ENCODE data around the gene SIM2. TPM values are rescaled to one million over a fixed set of nuclear protein-coding genes. Genes with fewer than 3 reads are reported as not detected.
A peak's percentile ranks its signal among the peaks of the same experiment; 100 is the strongest.

The SIM2 gene
- polyA plus RNA-seq, 6 donors from 2014 or later: 0.05 to 0.08 TPM; not detected in 4

- H3K4me1 Mint-ChIP-seq: no peaks in the 10 kb centered on the region
- H3K4me3 Mint-ChIP-seq: peak overlapping the region in 1 of 8 donors; percentile 16
- no peak overlapping the region for H3K27ac Mint-ChIP-seq
- no peaks in the 10 kb centered on the region for H3K27me3 Mint-ChIP-seq
- ATAC-seq (ENCODE audit: low read depth in 2 of 2): no peak
- DNase-seq: no peak
- H3K36me3 Mint-ChIP-seq: peaks cover 10 to 31% of the 10 kb centered on the region in 2 donors
- H3K9me3 Mint-ChIP-seq: no peaks in the 10 kb centered on the region
These were observed 62.8 kb downstream of the SIM2 start for GRCh38 chr21:36761685-36762084.

DNA sequence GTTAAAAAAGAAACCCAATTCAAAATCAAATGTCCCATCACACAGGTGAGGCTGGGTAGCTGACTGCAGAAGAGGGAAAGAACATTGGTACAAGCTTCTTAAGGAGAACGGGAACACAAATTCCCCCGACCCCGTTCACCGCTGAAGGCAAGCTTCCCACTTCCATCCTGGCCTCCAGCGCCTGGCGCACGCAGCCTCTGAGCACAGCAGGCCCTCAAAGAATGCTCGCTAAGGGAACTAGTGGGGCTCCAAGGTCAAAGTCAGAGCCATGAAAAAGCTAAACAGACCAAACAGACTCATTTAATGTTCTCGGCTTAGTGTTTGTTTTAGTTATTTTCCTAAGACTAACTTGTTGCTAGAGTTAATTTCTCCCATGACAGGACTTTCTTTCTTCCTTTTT, 63.7 kb downstream of the SIM2 start:
- Mint-ChIP-seq H3K27ac (no peak overlapping the region), H3K4me1 (no peaks in the 10 kb centered on the region), H3K36me3 (peaks cover 16 to 39% of the 10 kb centered on the region in 2 donors), H3K9me3 (no peaks in the 10 kb centered on the region), H3K4me3 (no peak overlapping the region), H3K27me3 (no peaks in the 10 kb centered on the region)
- ATAC-seq (ENCODE audit: low read depth in 2 of 2): no peak
- DNase-seq: no peak

- ATAC-seq (ENCODE audit: low read depth in 2 of 2) (no peak), DNase-seq (no peak)
- no peaks in the 10 kb centered on the region for H3K4me1 Mint-ChIP-seq
- H3K4me3 Mint-ChIP-seq: no peak overlapping the region
- no peaks in the 10 kb centered on the region for H3K27me3 Mint-ChIP-seq
- H3K27ac Mint-ChIP-seq: no peak overlapping the region
- H3K9me3 Mint-ChIP-seq: no peaks in the 10 kb centered on the region
- H3K36me3 Mint-ChIP-seq: peaks cover 16 to 39% of the 10 kb centered on the region in 2 donors
These were observed 64.4 kb downstream of the SIM2 start for GRCh38 chr21:36763305-36763704.

- ATAC-seq (ENCODE audit: low read depth in 2 of 2): no peak
- H3K27ac Mint-ChIP-seq: no peak overlapping the region
- H3K27me3 Mint-ChIP-seq: no peaks in the 10 kb centered on the region
- no peaks in the 10 kb centered on the region for H3K9me3 Mint-ChIP-seq
- no peak overlapping the region for H3K4me3 Mint-ChIP-seq
- DNase-seq: no peak
- peaks cover 16 to 28% of the 10 kb centered on the region in 2 donors for H3K36me3 Mint-ChIP-seq
- no peaks in the 10 kb centered on the region for H3K4me1 Mint-ChIP-seq
These were observed 66.3 kb downstream of the SIM2 start for GRCh38 chr21:36765229-36765628.

DNA sequence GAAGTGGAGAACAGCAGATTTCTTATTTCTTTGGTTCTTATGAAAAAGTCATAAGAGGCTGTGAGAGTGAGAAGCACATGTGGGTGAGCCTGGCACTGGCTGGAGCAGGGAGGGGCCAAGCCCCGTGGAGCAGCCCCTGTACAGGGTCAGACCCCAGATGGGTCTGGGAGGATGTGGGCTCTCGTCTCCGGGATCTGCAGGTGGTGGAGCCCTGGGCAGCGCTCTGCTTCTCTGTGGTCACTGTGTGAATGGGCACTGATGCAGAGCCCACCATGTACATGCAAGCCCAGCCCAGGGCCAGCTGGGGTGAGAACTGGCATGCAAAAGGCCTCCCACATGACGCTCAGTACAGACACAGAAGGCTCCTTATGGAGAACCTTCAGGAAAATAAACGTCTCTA, 67.6 kb downstream of the SIM2 start:
- H3K36me3 Mint-ChIP-seq: peaks cover 16 to 20% of the 10 kb centered on the region in 2 donors
- no peaks in the 10 kb centered on the region for H3K4me1 Mint-ChIP-seq
- DNase-seq: no peak
- no peak for ATAC-seq (ENCODE audit: low read depth in 2 of 2)
- H3K27me3 Mint-ChIP-seq: no peaks in the 10 kb centered on the region
- no peaks in the 10 kb centered on the region for H3K9me3 Mint-ChIP-seq
- H3K4me3 Mint-ChIP-seq: no peak overlapping the region
- no peak overlapping the region for H3K27ac Mint-ChIP-seq

GRCh38 chr21:36767096-36767495, 68.2 kb downstream of the SIM2 start:
- Mint-ChIP-seq H3K36me3 (peaks cover 11 to 20% of the 10 kb centered on the region in 2 donors), H3K9me3 (no peaks in the 10 kb centered on the region), H3K4me1 (no peaks in the 10 kb centered on the region), H3K27me3 (no peaks in the 10 kb centered on the region), H3K27ac (no peak overlapping the region), H3K4me3 (no peak overlapping the region)
- no peak for DNase-seq
- ATAC-seq (ENCODE audit: low read depth in 2 of 2): no peak

- Mint-ChIP-seq H3K36me3 (peaks cover 8 to 19% of the 10 kb centered on the region in 2 donors), H3K27ac (peak overlapping the region in 1 of 6 donors; percentile 17), H3K4me1 (no peaks in the 10 kb centered on the region), H3K4me3 (no peak overlapping the region), H3K9me3 (no peaks in the 10 kb centered on the region), H3K27me3 (no peaks in the 10 kb centered on the region)
- no peak for DNase-seq
- no peak for ATAC-seq (ENCODE audit: low read depth in 2 of 2)
These were observed 69.6 kb downstream of the SIM2 start for GRCh38 chr21:36768496-36768895.

DNA sequence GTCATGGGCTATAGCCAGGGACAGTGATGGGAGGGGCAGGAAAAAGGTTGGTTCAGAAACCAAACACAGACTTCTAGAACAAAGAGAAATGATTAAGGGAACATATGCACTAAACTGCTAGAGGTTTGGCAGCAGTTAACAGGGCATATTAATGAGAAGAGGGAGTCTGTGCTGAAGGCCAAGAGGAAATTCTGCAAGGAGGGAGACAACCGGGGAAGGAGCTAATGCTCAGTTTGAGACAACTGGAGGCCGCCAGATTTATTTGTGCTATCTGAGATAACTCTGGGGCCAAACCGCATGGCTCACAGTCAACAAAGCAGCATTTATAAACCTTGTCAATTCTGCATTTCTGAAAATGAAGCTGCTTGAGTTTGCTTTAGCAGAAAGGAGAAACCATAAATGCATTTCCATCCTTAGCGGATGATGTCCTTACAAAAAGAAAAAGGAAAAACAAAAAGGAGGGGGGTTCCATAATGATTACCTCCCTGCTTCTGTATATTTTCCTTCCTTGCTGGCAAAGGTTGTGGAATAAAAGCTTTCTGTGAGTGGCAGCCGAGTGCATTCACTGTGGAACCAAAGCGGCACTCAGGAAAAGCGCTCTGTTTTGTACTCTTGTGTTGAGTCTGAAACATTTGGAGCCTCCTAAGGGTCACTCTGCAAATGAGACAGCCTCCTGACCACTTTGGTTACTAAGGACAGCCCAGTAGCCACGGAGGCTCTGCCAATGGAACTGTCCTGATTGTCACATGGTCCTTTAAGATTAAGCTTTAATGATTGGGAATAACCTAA, 70.3 kb downstream of the SIM2 start:
- no peak for ATAC-seq (ENCODE audit: low read depth in 2 of 2)
- H3K36me3 Mint-ChIP-seq: peaks cover 8 to 14% of the 10 kb centered on the region in 2 donors
- H3K27ac Mint-ChIP-seq: no peak overlapping the region
- H3K27me3 Mint-ChIP-seq: no peaks in the 10 kb centered on the region
- H3K4me1 Mint-ChIP-seq: no peaks in the 10 kb centered on the region
- no peak overlapping the region for H3K4me3 Mint-ChIP-seq
- no peak for DNase-seq
- no peaks in the 10 kb centered on the region for H3K9me3 Mint-ChIP-seq

DNA sequence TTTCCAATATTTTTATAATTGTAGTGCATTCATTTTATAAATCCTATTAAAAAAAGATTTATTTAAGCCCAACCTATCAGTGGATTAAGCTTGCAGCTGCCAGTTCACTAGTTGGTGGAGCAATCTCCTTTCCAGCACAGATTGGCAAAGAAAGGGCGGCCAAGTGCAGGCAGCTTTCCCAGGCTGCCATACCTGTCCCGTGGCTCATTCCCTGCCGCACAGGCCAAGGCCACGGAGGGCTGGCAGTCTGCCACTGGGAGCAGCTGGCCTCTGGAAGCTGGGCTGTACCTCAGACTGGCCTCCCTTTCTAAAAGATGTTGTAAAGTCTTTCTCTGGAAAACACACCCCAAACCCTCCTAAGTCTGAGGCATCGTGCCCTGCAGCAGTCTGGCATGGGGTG, 74.2 kb downstream of the SIM2 start:
- no peaks in the 10 kb centered on the region for H3K4me1 Mint-ChIP-seq
- no peaks in the 10 kb centered on the region for H3K9me3 Mint-ChIP-seq
- H3K4me3 Mint-ChIP-seq: no peak overlapping the region
- no peak overlapping the region for H3K27ac Mint-ChIP-seq
- H3K27me3 Mint-ChIP-seq: no peaks in the 10 kb centered on the region
- no peak for ATAC-seq (ENCODE audit: low read depth in 2 of 2)
- no peaks in the 10 kb centered on the region for H3K36me3 Mint-ChIP-seq
- DNase-seq: no peak

DNA sequence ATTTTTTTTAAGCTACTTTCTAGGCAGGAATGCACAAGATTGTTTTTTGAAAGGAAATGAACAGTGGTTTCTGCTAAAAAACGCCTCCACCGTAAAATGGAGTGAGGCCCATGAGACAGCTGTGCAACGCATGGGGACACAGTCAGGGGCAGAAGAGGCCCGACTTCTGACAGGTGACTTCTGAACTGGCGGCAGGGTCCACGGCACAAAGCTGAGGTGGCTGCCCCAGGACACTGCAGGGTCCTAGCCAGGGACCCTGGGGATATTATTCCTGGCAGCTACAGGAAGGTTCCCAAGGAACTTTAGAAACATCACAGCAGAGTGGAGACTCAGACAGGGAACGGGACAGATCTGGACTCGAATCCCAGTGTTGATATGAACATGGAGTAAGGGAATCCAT, 75.1 kb downstream of the SIM2 start:
- H3K27ac Mint-ChIP-seq: no peak overlapping the region
- DNase-seq (no peak), ATAC-seq (ENCODE audit: low read depth in 2 of 2) (no peak)
- no peaks in the 10 kb centered on the region for H3K4me1 Mint-ChIP-seq
- H3K4me3 Mint-ChIP-seq: no peak overlapping the region
- no peaks in the 10 kb centered on the region for H3K27me3 Mint-ChIP-seq
- no peaks in the 10 kb centered on the region for H3K36me3 Mint-ChIP-seq
- no peaks in the 10 kb centered on the region for H3K9me3 Mint-ChIP-seq

- ATAC-seq (ENCODE audit: low read depth in 2 of 2): no peak
- H3K9me3 Mint-ChIP-seq: no peaks in the 10 kb centered on the region
- no peak overlapping the region for H3K4me3 Mint-ChIP-seq
- no peak for DNase-seq
- H3K4me1 Mint-ChIP-seq: no peaks in the 10 kb centered on the region
- H3K36me3 Mint-ChIP-seq: no peaks in the 10 kb centered on the region
- H3K27ac Mint-ChIP-seq: peak overlapping the region in 1 of 6 donors; percentile 84
- no peaks in the 10 kb centered on the region for H3K27me3 Mint-ChIP-seq
These were observed 78.2 kb downstream of the SIM2 start for GRCh38 chr21:36776981-36777617.

DNA sequence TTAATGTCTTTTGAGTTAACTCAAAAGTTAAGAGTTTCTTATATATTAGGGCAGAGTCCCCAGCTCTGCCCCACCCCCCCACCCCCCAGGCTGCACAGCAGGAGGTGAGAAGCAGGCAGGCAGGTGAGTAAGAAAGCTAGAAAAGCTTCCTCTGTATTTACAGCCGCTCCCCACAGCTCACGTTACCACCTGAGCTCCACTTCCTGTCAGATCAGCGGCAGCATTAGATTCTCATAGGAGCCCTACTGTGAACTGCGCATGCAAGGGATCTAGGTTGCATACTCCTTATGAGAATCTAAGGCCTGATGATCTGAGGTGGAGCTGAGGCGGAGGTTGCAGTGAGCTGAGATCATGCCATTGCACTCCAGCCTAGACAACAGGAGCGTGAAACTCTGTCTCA, 81.9 kb downstream of the SIM2 start:
- no peak for DNase-seq
- no peaks in the 10 kb centered on the region for H3K27me3 Mint-ChIP-seq
- H3K36me3 Mint-ChIP-seq: no peaks in the 10 kb centered on the region
- H3K9me3 Mint-ChIP-seq: no peaks in the 10 kb centered on the region
- no peak overlapping the region for H3K4me3 Mint-ChIP-seq
- ATAC-seq (ENCODE audit: low read depth in 2 of 2): no peak
- no peak overlapping the region for H3K27ac Mint-ChIP-seq
- no peaks in the 10 kb centered on the region for H3K4me1 Mint-ChIP-seq

GRCh38 chr21:36783612-36784374, 84.9 kb downstream of the SIM2 start:
- Mint-ChIP-seq H3K4me1 (no peaks in the 10 kb centered on the region), H3K9me3 (no peaks in the 10 kb centered on the region), H3K27me3 (no peaks in the 10 kb centered on the region), H3K36me3 (peaks cover 0 to 4% of the 10 kb centered on the region in 2 donors), H3K27ac (no peak overlapping the region), H3K4me3 (no peak overlapping the region)
- ATAC-seq (ENCODE audit: low read depth in 2 of 2) (no peak), DNase-seq (no peak)

DNA sequence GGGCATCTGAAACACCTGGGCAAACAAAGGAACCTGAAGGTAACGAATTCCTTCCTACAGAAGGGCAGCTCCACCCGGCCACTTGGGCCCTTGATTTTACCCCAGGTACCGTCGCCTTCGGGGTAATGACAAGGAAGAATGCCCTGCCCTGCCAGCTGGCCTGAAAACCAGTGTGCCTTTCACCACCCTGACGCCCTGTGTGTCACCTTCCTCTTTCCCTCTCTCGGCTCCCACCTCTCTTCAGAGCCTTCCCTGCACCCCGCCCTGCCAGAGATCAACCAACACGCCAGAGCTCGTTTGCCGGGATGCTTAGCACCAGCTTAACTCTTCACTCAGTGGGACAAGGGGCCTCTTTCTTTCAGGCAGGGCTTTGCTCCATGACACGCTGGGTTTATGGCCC, 86.0 kb downstream of the SIM2 start:
- ATAC-seq (ENCODE audit: low read depth in 2 of 2): no peak
- H3K9me3 Mint-ChIP-seq: no peaks in the 10 kb centered on the region
- no peaks in the 10 kb centered on the region for H3K27me3 Mint-ChIP-seq
- H3K36me3 Mint-ChIP-seq: peaks cover 0 to 5% of the 10 kb centered on the region in 2 donors
- DNase-seq: no peak
- no peak overlapping the region for H3K4me3 Mint-ChIP-seq
- no peak overlapping the region for H3K27ac Mint-ChIP-seq
- H3K4me1 Mint-ChIP-seq: no peaks in the 10 kb centered on the region

Measured in naive B cell (primary cell).